Mesendoderm (in vitro differentiated cells): ENCODE results near the gene PARD3B.

Source experiments
- DNase-seq: peaks from one replicate; pipeline ENCODE4 v3.0.0; 2013
- H2AK5ac ChIP-seq: 2 replicates; pipeline ENCODE4 v1.6.1; 2013; ENCODE audit warnings: low read length, inconsistent platforms
- H2BK120ac ChIP-seq: 2 replicates; pipeline ENCODE4 v1.6.1; 2013; ENCODE audit warnings: low read depth, mild to moderate bottlenecking, low read length, moderate library complexity, mixed read lengths
- H2BK15ac ChIP-seq: replicated peaks from 2 replicates; pipeline ENCODE4 v1.6.1; 2013; ENCODE audit warnings: low read depth, mild to moderate bottlenecking, moderate library complexity
- H2BK5ac ChIP-seq: 2 replicates; pipeline ENCODE4 v1.6.1; 2013; ENCODE audit warnings: low read length, inconsistent platforms
- H3K18ac ChIP-seq: 2 replicates; pipeline ENCODE4 v1.6.1; 2013; ENCODE audit warnings: mild to moderate bottlenecking, low read length, mixed read lengths
- H3K23ac ChIP-seq: one replicate; pipeline ENCODE4 v1.6.1; 2013; ENCODE audit warnings: low read length
- H3K27ac ChIP-seq: 2 replicates; pipeline ENCODE4 v1.5.1; 2013; ENCODE audit warnings: low read depth, mild to moderate bottlenecking, inconsistent platforms, low read length, moderate library complexity
- H3K27me3 ChIP-seq: 2 replicates; pipeline ENCODE4 v1.6.1; 2013; ENCODE audit warnings: low read length, control low read depth, mild to moderate bottlenecking, inconsistent platforms; ENCODE audit not compliant: insufficient read depth, poor library complexity
- H3K36me3 ChIP-seq: 2 replicates; pipeline ENCODE4 v1.6.1; 2013; ENCODE audit warnings: low read length, inconsistent platforms; ENCODE audit not compliant: control insufficient read depth, insufficient read depth
- H3K4ac ChIP-seq: one replicate; pipeline ENCODE4 v1.6.1; 2013; ENCODE audit warnings: low read depth, mild to moderate bottlenecking, low read length, moderate library complexity
- H3K4me1 ChIP-seq: 2 replicates; pipeline ENCODE4 v1.6.1; 2013; ENCODE audit warnings: low read depth, low read length, inconsistent platforms; ENCODE audit not compliant: control insufficient read depth
- H3K4me2 ChIP-seq: 2 replicates; pipeline ENCODE4 v1.6.1; 2013; ENCODE audit warnings: low read length
- H3K4me3 ChIP-seq: 2 replicates; pipeline ENCODE4 v1.5.1; 2013; ENCODE audit warnings: mild to moderate bottlenecking, low read length
- H3K56ac ChIP-seq: one replicate; pipeline ENCODE4 v1.6.1; 2013; ENCODE audit warnings: low read length
- H3K79me1 ChIP-seq: 2 replicates; pipeline ENCODE4 v1.6.1; 2013; ENCODE audit warnings: low read length, inconsistent platforms
- H3K79me2 ChIP-seq: 2 replicates; pipeline ENCODE4 v1.6.1; 2013; ENCODE audit warnings: mild to moderate bottlenecking, low read length; ENCODE audit not compliant: control insufficient read depth, insufficient read depth
- H3K9ac ChIP-seq: 2 replicates; pipeline ENCODE4 v1.6.1; 2013; ENCODE audit warnings: low read length, inconsistent platforms
- H4K5ac ChIP-seq: one replicate; pipeline ENCODE4 v1.6.1; 2013; ENCODE audit warnings: low read length
- H4K8ac ChIP-seq: one replicate; pipeline ENCODE4 v1.6.1; 2013; ENCODE audit warnings: low read depth, mild to moderate bottlenecking, control low read depth, low read length, moderate library complexity
- WGBS: extraction: QIAGEN DNeasy Blood & Tissue Kit; methylation state at CpG from one replicate; pipeline ENCODE4 v1.1.7; 2013; ENCODE audit warnings: low lambda C conversion rate, missing lambda C conversion rate; ENCODE audit not compliant: insufficient coverage; ENCODE audit errors: extremely low coverage; 5-methylcytosine and 5-hydroxymethylcytosine counted together

The PARD3B gene

GRCh38 chr2:204743393-204743960, 198.2 kb downstream of the PARD3B start:
- Histone ChIP-seq H3K4me1 (no peaks in the 10 kb centered on the region), H2AK5ac (no peak overlapping the region), H3K4ac (no peak overlapping the region), H2BK15ac (no peak overlapping the region), H2BK5ac (no peak overlapping the region), H3K79me2 (no peaks in the 10 kb centered on the region), H3K27ac (no peak overlapping the region), H4K5ac (no peak overlapping the region), H3K79me1 (no peaks in the 10 kb centered on the region), H3K36me3 (no peaks in the 10 kb centered on the region), H2BK120ac (no peak overlapping the region), H3K27me3 (no peaks in the 10 kb centered on the region), H3K18ac (no peak overlapping the region), H3K56ac (no peak overlapping the region), H3K4me2 (no peak overlapping the region), H3K23ac (no peak overlapping the region), H3K4me3 (no peak overlapping the region), H4K8ac (no peak overlapping the region), H3K9ac (no peak overlapping the region)
- no peak for DNase-seq
- WGBS = no CpG with 5 or more reads among the region's 2 CpGs

- Histone ChIP-seq H3K4ac (no peak overlapping the region), H3K23ac (no peak overlapping the region), H3K4me3 (no peak overlapping the region), H3K27ac (no peak overlapping the region), H3K36me3 (no peaks in the 10 kb centered on the region), H3K18ac (no peak overlapping the region), H4K5ac (no peak overlapping the region), H3K79me1 (no peaks in the 10 kb centered on the region), H3K4me2 (no peak overlapping the region), H2BK15ac (no peak overlapping the region), H3K79me2 (no peaks in the 10 kb centered on the region), H3K27me3 (no peaks in the 10 kb centered on the region), H3K56ac (no peak overlapping the region), H3K4me1 (no peaks in the 10 kb centered on the region), H2BK120ac (no peak overlapping the region), H3K9ac (no peak overlapping the region), H2BK5ac (no peak overlapping the region), H4K8ac (no peak overlapping the region), H2AK5ac (no peak overlapping the region)
- no peak for DNase-seq
- WGBS = no CpG with 5 or more reads among the region's 2 CpGs
Measured at GRCh38 chr2:204744506-204744905, 199.2 kb downstream of the PARD3B start.

DNA sequence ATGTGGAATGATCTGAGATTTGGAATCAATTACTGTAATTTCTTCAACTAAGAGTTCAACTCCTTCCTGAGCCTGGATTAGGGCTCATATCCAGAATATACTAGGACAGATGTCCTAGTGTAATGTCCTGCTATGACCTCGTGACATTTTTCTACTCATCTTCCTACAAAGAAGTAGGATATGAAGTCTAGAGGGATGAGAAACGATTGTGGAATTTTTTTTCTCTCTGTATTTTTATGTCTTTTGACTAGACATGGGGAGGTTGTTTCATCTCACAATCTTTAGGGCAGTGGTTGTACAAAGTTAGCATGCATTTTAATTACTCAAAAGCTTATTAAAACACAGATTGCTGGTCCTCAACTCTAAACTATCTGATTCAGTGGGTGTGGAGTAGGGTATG, 203.0 kb downstream of the PARD3B start:
- H3K9ac ChIP-seq = no peak overlapping the region
- H3K79me1 ChIP-seq = no peaks in the 10 kb centered on the region
- H3K4me3 ChIP-seq = no peak overlapping the region
- no peaks in the 10 kb centered on the region for H3K36me3 ChIP-seq
- no peak overlapping the region for H4K8ac ChIP-seq
- H3K27ac ChIP-seq = no peak overlapping the region
- no peak overlapping the region for H3K18ac ChIP-seq
- H3K4me2 ChIP-seq = no peak overlapping the region
- H3K4me1 ChIP-seq = no peaks in the 10 kb centered on the region
- H3K56ac ChIP-seq = no peak overlapping the region
- no peaks in the 10 kb centered on the region for H3K27me3 ChIP-seq
- H3K4ac ChIP-seq = no peak overlapping the region
- no peak for DNase-seq
- no peak overlapping the region for H2BK15ac ChIP-seq
- no peak overlapping the region for H3K23ac ChIP-seq
- H3K79me2 ChIP-seq = no peaks in the 10 kb centered on the region
- no peak overlapping the region for H2AK5ac ChIP-seq
- H4K5ac ChIP-seq = no peak overlapping the region
- WGBS = no CpG with 5 or more reads among the region's 2 CpGs
- no peak overlapping the region for H2BK5ac ChIP-seq
- H2BK120ac ChIP-seq = no peak overlapping the region

- no CpG with 5 or more reads among the region's 3 CpGs for WGBS
- Histone ChIP-seq H3K79me1 (no peaks in the 10 kb centered on the region), H2BK5ac (no peak overlapping the region)
Measured at GRCh38 chr2:204749319-204749718, 204.0 kb downstream of the PARD3B start.

GRCh38 chr2:204750389-204750788, 205.1 kb downstream of the PARD3B start:
- no CpG with 5 or more reads among the region's 5 CpGs for WGBS
- Histone ChIP-seq H3K79me1 (no peaks in the 10 kb centered on the region), H3K23ac (peak overlapping the region; percentile 34), H2BK15ac (no peak overlapping the region), H3K4me2 (no peak overlapping the region), H3K27ac (no peak overlapping the region), H2BK120ac (no peak overlapping the region), H3K27me3 (no peaks in the 10 kb centered on the region), H2AK5ac (no peak overlapping the region), H4K8ac (no peak overlapping the region), H3K36me3 (no peaks in the 10 kb centered on the region), H2BK5ac (no peak overlapping the region), H3K4me3 (no peak overlapping the region), H3K9ac (no peak overlapping the region), H4K5ac (no peak overlapping the region), H3K79me2 (no peaks in the 10 kb centered on the region), H3K18ac (no peak overlapping the region), H3K56ac (no peak overlapping the region), H3K4me1 (no peaks in the 10 kb centered on the region), H3K4ac (no peak overlapping the region)
- no peak for DNase-seq

More at GRCh38 chr2:204749319-204749718, 204.0 kb downstream of the PARD3B start:
- no peaks in the 10 kb centered on the region for H3K4me1 ChIP-seq
- no peak for DNase-seq
- no peak overlapping the region for H2BK120ac ChIP-seq
- H4K8ac ChIP-seq = no peak overlapping the region
- no peaks in the 10 kb centered on the region for H3K36me3 ChIP-seq
- no peak overlapping the region for H2AK5ac ChIP-seq
- H3K18ac ChIP-seq = no peak overlapping the region
- H3K79me2 ChIP-seq = no peaks in the 10 kb centered on the region
- no peak overlapping the region for H3K9ac ChIP-seq
- no peak overlapping the region for H3K4me2 ChIP-seq
- no peak overlapping the region for H3K4me3 ChIP-seq
- H3K27me3 ChIP-seq = no peaks in the 10 kb centered on the region
- H4K5ac ChIP-seq = no peak overlapping the region
- no peak overlapping the region for H3K4ac ChIP-seq
- H3K56ac ChIP-seq = no peak overlapping the region
- H3K23ac ChIP-seq = no peak overlapping the region
- H2BK15ac ChIP-seq = no peak overlapping the region
- no peak overlapping the region for H3K27ac ChIP-seq

GRCh38 chr2:204751472-204751871, 206.2 kb downstream of the PARD3B start:
- no peaks in the 10 kb centered on the region for H3K79me2 ChIP-seq
- no peaks in the 10 kb centered on the region for H3K79me1 ChIP-seq
- H2BK5ac ChIP-seq = no peak overlapping the region
- H2AK5ac ChIP-seq = no peak overlapping the region
- no peak overlapping the region for H3K4me2 ChIP-seq
- H3K27ac ChIP-seq = no peak overlapping the region
- no peak for DNase-seq
- H3K23ac ChIP-seq = no peak overlapping the region
- H2BK120ac ChIP-seq = no peak overlapping the region
- H3K18ac ChIP-seq = no peak overlapping the region
- H4K5ac ChIP-seq = no peak overlapping the region
- H3K36me3 ChIP-seq = no peaks in the 10 kb centered on the region
- H4K8ac ChIP-seq = no peak overlapping the region
- no peak overlapping the region for H3K4me3 ChIP-seq
- H3K4me1 ChIP-seq = no peaks in the 10 kb centered on the region
- no peaks in the 10 kb centered on the region for H3K27me3 ChIP-seq
- H3K56ac ChIP-seq = no peak overlapping the region
- no peak overlapping the region for H3K9ac ChIP-seq
- no peak overlapping the region for H2BK15ac ChIP-seq
- H3K4ac ChIP-seq = no peak overlapping the region
